Measurements from ENCODE around the gene PALLD.

Gene PALLD

DNA sequence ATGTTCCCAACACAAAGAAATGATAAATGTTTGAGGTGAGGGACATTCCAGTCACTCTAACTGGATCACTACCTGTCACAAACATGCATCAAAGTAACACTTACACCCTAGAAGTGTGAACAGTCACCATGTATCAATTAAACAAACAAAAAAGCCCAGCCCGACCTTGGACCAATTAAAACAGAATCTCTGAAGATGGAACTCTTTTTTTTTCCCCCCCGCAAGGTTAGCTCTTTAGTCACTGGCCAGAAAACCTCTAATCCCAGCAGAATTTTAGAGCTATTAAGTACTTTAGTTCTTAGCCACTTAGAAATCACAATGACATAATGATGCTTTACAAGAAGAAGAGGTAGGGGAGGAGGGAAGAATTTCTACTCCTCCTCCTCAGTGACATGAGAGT is 154.5 kb downstream of the PALLD start:
- TF ChIP-seq GATA3 (IDR thresholded peaks at IDR 0.05; ENCODE audit: low read depth, low read length): no peak
- no peak for TF ChIP-seq GATA2 (IDR thresholded peaks at IDR 0.05; ENCODE audit: low read depth, low read length)

DNA sequence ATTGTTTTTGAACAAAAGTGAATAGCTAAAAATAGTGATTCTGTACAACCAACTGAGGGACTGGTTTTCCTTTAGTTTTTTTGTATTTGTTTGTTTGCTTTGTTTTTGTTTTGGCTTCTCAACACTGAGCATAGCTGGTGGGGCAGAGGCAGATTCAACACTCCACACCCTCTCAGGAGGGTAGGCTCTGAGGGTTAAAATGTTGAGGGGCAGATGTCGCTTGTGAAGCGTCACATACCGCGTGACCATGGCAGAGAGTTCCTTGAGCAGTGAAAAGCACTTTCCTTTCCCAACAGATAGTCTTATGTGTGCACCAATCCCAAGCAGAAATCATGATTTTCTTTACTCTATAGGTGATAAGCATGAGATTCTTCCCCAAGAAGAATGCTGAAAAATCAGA is 155.0 kb downstream of the PALLD start:
- TF ChIP-seq GATA2 (IDR thresholded peaks at IDR 0.05; ENCODE audit: low read depth, low read length): no peak
- TF ChIP-seq GATA3 (IDR thresholded peaks at IDR 0.05; ENCODE audit: low read depth, low read length): no peak

DNA sequence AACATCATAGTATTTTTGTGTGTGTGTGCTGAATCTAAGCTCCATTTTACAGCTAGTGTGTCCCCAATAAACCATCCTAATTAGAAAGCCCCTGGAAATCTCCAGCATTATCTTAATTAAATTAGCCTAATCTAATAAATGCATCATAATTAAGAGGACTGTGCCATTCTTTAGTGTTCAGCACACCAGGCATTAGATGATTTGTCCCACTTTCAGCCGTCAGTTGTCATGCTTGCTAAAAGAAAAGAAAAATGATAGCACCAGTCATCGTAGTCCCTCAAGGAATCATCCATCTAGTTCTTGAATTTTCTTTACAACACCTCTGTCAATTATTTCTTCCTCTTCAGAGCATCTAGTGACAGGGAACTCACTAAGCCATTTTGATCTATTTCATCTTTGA is 155.9 kb downstream of the PALLD start:
- TF ChIP-seq GATA3 (IDR thresholded peaks at IDR 0.05; ENCODE audit: low read depth, low read length): no peak
- no peak for TF ChIP-seq GATA2 (IDR thresholded peaks at IDR 0.05; ENCODE audit: low read depth, low read length)

DNA sequence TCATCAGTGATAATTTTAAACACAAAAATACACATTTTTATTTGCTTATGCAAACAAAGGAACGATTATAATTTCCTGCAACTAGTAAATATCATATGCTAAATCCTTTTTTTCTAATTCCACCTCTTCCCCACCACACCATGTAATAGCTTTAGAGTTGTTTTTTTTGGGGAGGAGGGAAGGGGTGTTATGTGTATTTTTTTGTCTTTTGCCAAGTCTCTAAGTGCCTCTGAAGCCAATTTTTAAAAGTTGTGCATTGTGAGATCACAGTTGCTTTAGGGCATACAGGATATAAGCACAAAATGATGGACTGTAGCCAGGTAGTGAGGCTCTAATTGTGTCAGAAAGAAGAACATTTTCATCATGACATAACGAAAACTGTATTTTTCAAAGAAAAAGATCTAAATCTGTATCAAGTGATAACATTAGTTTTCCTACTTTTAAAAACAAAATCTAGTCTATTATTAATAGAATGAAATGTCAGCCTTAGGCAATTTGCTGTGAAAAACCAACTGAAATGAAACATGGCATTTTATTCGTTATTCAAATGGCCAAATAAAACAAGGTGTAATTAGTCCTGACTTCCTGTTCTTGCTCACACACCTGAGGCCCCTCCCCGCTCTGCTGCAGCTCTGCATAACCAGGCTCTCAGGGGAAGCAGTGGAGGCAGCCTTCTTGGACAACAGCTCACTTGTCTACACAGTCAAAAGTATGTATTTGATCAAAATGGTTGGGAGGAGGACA is 157.4 kb downstream of the PALLD start:
- TF ChIP-seq GATA3 (IDR thresholded peaks at IDR 0.05; ENCODE audit: low read depth, low read length) (no peak), GATA2 (IDR thresholded peaks at IDR 0.05; ENCODE audit: low read depth, low read length) (no peak)

DNA sequence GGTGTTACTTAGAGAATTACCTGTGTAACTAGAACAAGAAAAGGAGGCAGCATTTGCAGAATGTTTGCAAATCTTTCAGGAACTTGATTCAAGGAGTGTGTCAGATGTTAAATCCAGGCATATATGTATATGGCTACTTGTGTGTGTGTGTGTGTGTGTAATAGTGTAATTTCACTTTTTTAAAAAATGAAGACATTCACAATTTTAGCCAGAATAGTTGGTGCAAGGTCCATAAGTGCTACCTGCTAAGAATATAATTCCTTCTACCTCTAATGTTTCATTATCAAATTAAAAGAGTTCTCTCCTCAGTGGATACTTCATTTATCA is 158.0 kb downstream of the PALLD start:
- TF ChIP-seq GATA2 (IDR thresholded peaks at IDR 0.05; ENCODE audit: low read depth, low read length) (no peak), GATA3 (IDR thresholded peaks at IDR 0.05; ENCODE audit: low read depth, low read length) (no peak)

DNA sequence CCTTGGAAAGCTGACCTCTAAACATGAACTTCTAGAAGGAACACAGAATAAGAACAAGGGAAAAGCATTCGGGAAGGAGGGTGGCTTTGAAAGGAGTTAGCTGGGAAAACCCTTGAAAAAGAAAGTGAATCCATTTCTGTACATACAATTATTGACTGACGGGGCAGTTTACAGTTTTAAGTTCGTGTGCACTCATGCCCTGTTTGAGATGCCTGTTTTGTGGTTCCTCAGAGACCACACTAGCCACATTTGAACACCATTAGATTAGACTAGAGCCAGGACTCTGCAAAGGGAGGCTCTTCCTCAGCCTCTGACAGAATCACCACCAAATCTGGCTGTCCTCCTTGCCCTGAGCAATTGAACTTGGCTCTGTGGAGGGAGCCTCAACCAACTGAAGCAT is 158.3 kb downstream of the PALLD start:
- TF ChIP-seq GATA3 (IDR thresholded peaks at IDR 0.05; ENCODE audit: low read depth, low read length) (no peak), GATA2 (IDR thresholded peaks at IDR 0.05; ENCODE audit: low read depth, low read length) (no peak)

DNA sequence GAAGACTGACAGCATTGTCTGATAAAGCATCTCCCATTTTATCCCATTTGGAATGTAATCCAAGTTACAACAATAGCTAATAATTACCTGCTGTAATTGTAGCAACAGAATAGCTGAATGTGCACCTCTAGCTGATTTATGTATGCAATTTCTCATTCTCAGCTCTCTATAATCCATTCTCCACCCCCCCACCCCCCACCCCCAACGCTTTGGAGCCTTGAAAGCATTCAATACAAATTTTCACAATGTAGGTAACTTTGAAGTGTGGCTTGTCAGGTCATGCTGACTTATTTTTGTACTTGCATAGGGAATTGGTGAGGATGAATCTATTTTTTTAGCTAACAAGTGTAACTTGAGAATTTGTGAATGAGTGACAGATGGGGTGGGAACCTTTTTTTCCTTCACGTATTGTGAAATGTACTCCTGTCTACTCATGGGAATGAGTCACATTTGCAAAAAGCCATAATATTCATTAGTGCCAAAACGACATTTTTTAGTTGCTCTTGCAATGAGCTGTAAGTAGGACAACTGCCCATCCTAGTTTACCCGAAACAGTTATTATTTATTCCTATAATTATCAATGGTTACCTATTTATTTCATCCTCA is 159.3 kb downstream of the PALLD start:
- TF ChIP-seq GATA2 (IDR thresholded peaks at IDR 0.05; ENCODE audit: low read depth, low read length) (no peak), GATA3 (IDR thresholded peaks at IDR 0.05; ENCODE audit: low read depth, low read length) (no peak)

DNA sequence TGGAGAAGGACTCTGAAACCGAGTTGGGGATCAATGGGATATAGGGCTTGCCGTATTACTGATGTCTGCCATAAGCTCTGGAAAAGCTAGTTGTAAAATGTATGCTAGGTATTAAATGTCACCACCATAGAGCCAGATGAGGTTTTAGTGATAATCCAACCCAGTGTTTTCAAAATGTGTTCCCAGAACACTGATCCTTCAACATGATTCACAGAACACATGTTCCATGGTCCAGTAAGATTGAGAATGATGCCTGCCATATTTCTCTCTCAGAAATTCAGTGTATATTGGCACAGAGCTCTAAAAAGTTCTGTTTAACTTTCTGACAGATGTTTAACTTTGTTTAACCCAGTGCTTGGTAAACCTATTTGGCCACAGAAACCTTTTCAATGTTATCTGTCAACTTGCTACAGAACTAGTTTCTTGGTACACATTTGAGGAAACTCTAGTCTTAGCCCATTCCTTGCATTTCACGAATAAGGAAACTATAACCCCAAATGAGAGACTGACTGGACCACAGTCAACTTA is 160.2 kb downstream of the PALLD start:
- no peak for TF ChIP-seq GATA2 (IDR thresholded peaks at IDR 0.05; ENCODE audit: low read depth, low read length)
- TF ChIP-seq GATA3 (IDR thresholded peaks at IDR 0.05; ENCODE audit: low read depth, low read length): no peak

DNA sequence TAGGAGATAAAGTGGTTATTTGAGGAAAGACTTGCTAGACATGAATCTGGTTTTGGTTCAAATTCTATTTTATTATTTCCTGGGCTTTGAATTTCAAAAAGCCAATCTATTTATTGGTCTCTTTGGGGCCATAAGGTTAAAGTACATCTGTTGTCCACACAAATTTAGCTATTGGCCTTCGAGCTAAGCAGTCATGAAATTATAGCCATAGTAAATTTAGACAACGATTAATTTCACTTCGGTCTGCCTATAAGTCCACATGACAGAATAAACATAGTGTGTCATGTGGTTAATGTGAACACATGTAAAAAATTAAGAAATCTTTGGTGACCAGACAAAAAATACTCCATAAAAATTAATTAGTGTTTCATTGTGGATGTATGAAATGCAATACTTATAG is 161.9 kb downstream of the PALLD start:
- TF ChIP-seq GATA3 (IDR thresholded peaks at IDR 0.05; ENCODE audit: low read depth, low read length) (no peak), GATA2 (IDR thresholded peaks at IDR 0.05; ENCODE audit: low read depth, low read length) (no peak)

DNA sequence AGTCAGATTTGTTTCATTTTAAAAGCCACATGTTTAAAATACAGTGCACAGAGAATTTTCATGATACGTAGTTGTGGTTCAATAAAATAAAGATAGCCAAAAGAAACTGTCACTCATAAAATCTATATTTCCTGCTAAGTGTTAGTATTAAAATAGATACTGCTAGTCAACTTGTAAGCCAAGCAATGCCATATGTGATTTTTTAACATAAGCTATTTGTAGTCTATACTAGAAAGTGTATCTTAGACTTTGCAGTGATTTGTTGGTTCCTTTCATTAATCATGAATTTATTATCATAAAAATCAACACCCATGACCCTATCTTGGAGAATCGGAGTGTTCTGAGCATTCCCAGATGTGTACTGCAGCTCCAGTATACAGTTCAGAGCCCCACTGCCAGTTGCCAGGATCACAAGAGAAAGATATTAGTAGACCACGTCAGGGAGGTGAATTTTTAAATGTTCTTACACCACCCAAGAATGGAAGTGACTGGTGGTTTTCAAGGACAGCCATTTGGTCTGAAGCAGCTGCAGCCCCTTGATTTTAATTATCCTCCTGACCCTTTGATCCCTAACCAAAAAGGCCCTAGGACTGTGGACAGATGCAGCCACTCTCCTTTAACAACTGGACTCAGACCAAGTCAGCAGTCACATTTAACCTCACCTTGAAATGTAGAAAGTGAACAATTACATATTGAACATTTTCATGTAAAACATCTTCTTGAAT is 163.1 kb downstream of the PALLD start:
- TF ChIP-seq GATA3 (IDR thresholded peaks at IDR 0.05; ENCODE audit: low read depth, low read length) (no peak), GATA2 (IDR thresholded peaks at IDR 0.05; ENCODE audit: low read depth, low read length) (no peak)

DNA sequence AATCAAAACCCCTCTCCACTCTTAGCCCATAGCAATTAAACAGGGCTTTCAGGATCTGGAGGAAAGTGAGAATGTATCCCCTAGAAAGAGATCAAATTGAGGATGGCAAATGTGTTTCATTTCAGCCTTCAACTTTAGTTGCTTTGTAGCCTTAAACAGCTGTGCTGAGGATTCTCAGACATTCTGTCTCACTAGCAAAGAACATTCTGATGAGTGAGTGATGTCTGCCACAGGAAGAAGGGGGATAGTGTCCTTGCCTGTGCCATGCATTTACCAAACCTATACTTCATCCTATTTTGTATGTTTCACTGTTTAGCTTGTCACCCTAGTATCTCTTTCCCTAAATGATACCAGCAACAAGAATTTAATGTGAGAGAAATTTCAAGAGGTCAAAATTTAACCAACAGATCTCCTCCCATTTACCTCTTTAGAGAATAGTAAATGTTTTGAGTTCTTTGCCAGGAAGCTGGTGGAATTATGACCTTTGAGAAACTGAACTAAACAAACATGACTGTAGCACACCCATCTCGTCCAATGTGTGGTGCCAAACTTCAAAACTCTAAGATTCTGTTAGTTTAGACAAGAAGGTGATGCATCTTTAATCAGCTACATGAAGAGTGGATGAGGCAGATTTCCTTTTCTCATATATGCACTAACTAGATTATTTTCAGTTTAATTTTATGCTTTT is 165.6 kb downstream of the PALLD start:
- TF ChIP-seq GATA2 (IDR thresholded peaks at IDR 0.05; ENCODE audit: low read depth, low read length): no peak
- TF ChIP-seq GATA3 (IDR thresholded peaks at IDR 0.05; ENCODE audit: low read depth, low read length): no peak

DNA sequence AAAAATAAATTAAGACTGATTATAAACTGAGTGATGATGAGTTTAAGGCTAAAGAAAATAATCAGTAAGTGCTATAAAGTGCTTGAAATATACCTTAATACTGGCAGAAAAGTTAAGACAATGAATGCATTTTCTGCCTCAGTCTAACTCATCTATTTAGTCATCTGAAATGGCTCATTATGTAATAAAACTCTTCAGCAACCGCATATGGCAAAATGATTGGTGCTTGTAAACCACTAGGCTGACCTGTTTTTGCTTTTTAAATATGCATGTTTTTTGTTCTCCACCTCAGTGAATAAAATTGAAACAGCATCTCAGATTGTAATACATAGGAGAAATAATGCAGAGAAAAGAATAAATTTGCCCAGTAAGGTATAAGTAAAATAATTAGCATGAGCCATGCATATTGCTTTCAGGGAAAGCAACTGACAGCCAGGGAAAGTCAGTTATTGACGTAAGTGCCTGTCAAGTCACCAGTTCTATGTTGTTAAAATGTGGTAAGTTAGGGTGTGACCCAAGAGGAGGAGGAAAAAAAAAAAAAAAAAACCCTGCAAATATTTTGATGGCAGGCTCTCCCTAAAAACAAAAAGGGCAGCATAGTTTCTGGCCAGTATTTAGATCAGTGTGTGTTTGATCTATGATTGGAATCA is 167.5 kb downstream of the PALLD start:
- TF ChIP-seq GATA3 (IDR thresholded peaks at IDR 0.05; ENCODE audit: low read depth, low read length) (no peak), GATA2 (IDR thresholded peaks at IDR 0.05; ENCODE audit: low read depth, low read length) (no peak)

DNA sequence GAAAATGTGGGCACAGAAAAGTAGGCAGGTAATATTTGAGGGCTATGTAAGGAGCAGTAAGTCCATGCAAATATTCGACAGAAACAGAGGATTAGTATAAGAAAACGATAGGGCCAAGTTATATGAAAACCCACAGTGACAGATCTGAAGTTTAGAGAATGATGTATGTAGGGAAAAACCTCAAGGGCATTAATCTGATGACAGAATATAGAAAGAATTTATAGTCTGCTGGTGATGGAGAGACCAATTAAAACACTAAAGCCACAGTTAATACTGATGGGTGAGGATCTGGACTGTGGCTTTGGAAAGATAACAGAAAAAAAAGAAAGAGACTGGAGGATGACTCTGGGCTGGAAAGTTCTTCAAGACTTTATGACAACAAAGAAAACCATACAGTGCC is 169.7 kb downstream of the PALLD start:
- TF ChIP-seq GATA2 (IDR thresholded peaks at IDR 0.05; ENCODE audit: low read depth, low read length): no peak
- TF ChIP-seq GATA3 (IDR thresholded peaks at IDR 0.05; ENCODE audit: low read depth, low read length): no peak

DNA sequence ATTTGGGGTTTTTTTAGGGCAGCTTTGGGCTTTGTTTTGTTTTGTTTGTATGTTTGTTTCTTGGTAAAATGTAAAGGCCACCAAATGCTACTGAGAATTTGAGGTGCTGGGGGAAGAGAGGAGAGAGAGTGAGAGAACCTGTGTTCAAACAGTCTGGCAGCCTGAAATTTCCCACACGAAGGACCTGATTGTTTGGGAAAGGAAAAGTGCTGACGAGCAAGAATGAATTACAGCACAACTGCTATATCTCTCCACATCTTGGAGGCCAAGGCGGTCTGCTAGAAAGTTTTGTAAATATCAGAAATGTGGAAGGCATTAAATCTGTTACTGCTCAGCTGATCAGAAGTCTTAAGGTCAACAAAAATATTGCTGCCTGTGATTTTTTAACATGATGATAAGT is 170.5 kb downstream of the PALLD start:
- TF ChIP-seq GATA3 (IDR thresholded peaks at IDR 0.05; ENCODE audit: low read depth, low read length): no peak
- TF ChIP-seq GATA2 (IDR thresholded peaks at IDR 0.05; ENCODE audit: low read depth, low read length): no peak
